Ovary (tissue), 3 donors: ENCODE data around the gene C1orf198.

Source experiments
- CTCF ChIP-seq, 3 donors: fragments of 450-650 bp in 2 of 3; fragments of 200-600 bp in 1 of 3; IDR thresholded peaks; one replicate each; pipeline versions ENCODE4 v1.5.1 to v1.8.0; 2016 to 2022; ENCODE audit warnings: antibody characterized with exemption in 3 of 3, mild to moderate bottlenecking in 1 of 3
- POLR2A ChIP-seq: fragments of 450-650 bp; IDR thresholded peaks from one replicate; pipeline ENCODE4 v1.6.1; 2017; ENCODE audit warnings: antibody characterized with exemption, mild to moderate bottlenecking, moderate library complexity
- donor health status: DM: no; HTN: no; CAD: no.

GRCh38 chr1:230851291-230851691 lies 17.0 kb downstream of the C1orf198 start:
- no peak for TF ChIP-seq POLR2A
- no peak for TF ChIP-seq CTCF (IDR thresholded peaks at IDR 0.05)
